Stimulated activated effector memory CD8-positive, alpha-beta T cell treated with anti-CD3 and anti-CD28 coated beads, Interleukin-12 subunit alpha, Interleukin-12 subunit beta, amount 100 ng/mL, for 72 hours (primary cell): Measurements from ENCODE around the gene FOSL2.

Experiments used
- ATAC-seq: fragments of 150-1000 bp; cut with Tn5 transposase; 2 replicates; pipeline ENCODE4 v1.10.0; 2021
- DNase-seq, 2 donors: peaks; one replicate each; pipeline ENCODE4 v3.0.0; 2021 to 2022; ENCODE audit warnings: low spot score in 2 of 2
- H3K27ac Mint-ChIP-seq: one replicate; pipeline ENCODE4 v1.8.0; 2022; ENCODE audit warnings: mild to moderate bottlenecking, mixed read lengths
- H3K36me3 Mint-ChIP-seq: one replicate; pipeline ENCODE4 v1.8.0; 2022; ENCODE audit warnings: mild to moderate bottlenecking, mixed read lengths
- H3K4me1 Mint-ChIP-seq: one replicate; pipeline ENCODE4 v1.8.0; 2022; ENCODE audit warnings: mixed read lengths
- H3K4me3 Mint-ChIP-seq: one replicate; pipeline ENCODE4 v1.8.0; 2022; ENCODE audit warnings: mild to moderate bottlenecking, mixed read lengths
- H3K9me3 Mint-ChIP-seq: one replicate; pipeline ENCODE4 v1.8.0; 2022; ENCODE audit warnings: mixed read lengths

Gene FOSL2

GRCh38 chr2:28448793-28449100, 56.1 kb downstream of the FOSL2 start:
- no peak for DNase-seq
- Mint-ChIP-seq H3K9me3 (no peaks in the 10 kb centered on the region), H3K4me1 (peaks cover 79% of the 10 kb centered on the region), H3K27ac (peak overlapping the region; percentile 99), H3K4me3 (peak overlapping the region; percentile 84), H3K36me3 (peaks cover 11% of the 10 kb centered on the region)
- ATAC-seq = no peak

GRCh38 chr2:28449126-28449487, 56.4 kb downstream of the FOSL2 start:
- no peak for ATAC-seq
- Mint-ChIP-seq H3K4me1 (peaks cover 79% of the 10 kb centered on the region), H3K27ac (peak overlapping the region; percentile 99), H3K9me3 (no peaks in the 10 kb centered on the region), H3K36me3 (peaks cover 11% of the 10 kb centered on the region), H3K4me3 (peak overlapping the region; percentile 84)
- DNase-seq = no peak

GRCh38 chr2:28449488-28450395, 57.1 kb downstream of the FOSL2 start:
- Mint-ChIP-seq H3K4me1 (peaks cover 79% of the 10 kb centered on the region), H3K4me3 (peak overlapping the region; percentile 84), H3K9me3 (no peaks in the 10 kb centered on the region), H3K27ac (peak overlapping the region; percentile 99), H3K36me3 (peaks cover 11% of the 10 kb centered on the region)
- peak; percentile 84 for ATAC-seq
- DNase-seq = peak; percentile 63 to 90

DNA sequence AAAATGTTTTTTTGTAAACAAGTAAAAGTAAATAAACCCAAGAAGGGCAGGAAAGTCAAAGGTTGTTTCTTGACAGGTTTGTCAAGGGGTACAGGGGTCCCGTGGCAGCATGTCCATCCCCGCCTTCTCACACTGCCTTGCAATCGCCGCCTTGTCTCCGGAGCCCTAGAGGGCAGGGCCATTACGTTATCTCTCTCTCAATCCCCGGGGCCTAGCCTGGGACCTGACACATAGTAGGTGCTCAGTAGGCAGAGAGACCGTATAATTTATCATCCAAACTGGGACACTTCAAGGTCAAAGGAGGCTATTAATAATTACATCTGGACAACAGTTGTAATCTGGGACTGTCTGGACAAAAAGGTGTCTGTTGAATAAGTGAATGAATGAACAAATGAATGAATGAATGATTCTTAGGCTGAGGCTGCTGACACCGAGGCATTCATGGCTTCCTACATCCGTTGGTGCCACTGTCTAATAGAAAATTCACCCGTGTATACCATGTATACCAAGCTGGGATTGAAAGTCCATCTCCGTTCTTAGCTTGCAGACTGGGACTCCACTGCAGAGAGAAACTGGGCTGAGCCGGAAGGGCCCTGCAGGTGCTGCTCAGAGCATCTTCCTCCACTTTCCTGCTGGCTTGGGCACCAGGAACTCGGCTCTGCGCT, 58.4 kb downstream of the FOSL2 start:
- H3K4me3 Mint-ChIP-seq = peak overlapping the region; percentile 84
- peak overlapping the region; percentile 99 for H3K27ac Mint-ChIP-seq
- ATAC-seq (no peak), DNase-seq (no peak)
- H3K9me3 Mint-ChIP-seq = no peaks in the 10 kb centered on the region
- peaks cover 72% of the 10 kb centered on the region for H3K4me1 Mint-ChIP-seq
- peaks cover 11% of the 10 kb centered on the region for H3K36me3 Mint-ChIP-seq

- ATAC-seq (no peak), DNase-seq (no peak)
- H3K4me3 Mint-ChIP-seq = no peak overlapping the region
- no peaks in the 10 kb centered on the region for H3K9me3 Mint-ChIP-seq
- peaks cover 11% of the 10 kb centered on the region for H3K36me3 Mint-ChIP-seq
- H3K4me1 Mint-ChIP-seq = peaks cover 65% of the 10 kb centered on the region
- peak overlapping the region; percentile 99 for H3K27ac Mint-ChIP-seq
These were observed 59.3 kb downstream of the FOSL2 start for GRCh38 chr2:28451793-28452533.

DNA sequence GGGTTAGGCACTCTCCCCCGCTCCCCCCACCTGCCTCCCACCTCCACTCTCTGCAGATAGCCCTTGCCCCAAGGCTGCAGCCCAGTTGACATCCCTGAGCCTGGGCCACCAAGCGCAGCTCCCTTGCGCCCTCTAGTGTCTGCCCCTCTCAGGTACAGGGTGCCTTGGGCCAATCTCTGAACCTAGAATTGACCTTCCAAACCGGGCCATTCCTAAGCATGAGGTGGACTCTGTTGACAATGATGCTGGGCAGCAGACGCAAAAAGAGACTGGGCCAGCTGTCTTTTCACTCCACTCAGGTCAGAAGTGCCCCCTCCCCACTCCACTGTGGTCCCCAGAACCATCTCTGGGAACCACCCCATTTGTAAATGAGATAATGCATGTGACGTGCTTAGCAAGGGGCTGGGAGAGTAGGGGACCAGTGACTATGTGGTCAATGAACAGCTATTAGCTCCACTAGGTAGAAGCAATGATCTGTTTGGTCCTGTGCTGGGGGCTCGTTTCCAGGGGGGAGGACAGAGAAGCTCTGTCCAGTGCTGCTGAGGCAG, 60.0 kb downstream of the FOSL2 start:
- ATAC-seq (peak; percentile 75), DNase-seq (peak; percentile 89 to 93)
- Mint-ChIP-seq H3K4me3 (no peak overlapping the region), H3K4me1 (peaks cover 58% of the 10 kb centered on the region), H3K27ac (no peak overlapping the region), H3K9me3 (no peaks in the 10 kb centered on the region), H3K36me3 (peaks cover 11% of the 10 kb centered on the region)

DNA sequence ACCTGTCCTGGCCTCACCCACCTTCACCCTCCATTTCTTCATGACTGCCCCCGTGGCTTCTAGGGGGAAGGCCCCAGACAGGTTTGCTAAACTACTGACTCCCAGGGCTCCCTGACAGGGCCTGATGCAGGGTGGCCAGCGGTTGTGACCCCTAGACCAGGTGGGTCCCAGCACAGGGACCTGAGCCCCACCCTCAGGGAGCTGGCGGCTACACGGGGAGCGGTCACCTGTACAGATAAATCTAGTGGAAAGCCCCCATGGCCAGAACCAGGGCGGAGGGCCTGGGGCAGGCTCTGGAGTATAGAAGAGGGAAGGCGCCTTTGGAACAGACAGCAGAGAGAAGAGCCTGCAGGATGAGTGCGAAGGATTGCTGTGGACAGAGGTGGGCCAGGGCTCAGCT, 60.7 kb downstream of the FOSL2 start:
- no peak overlapping the region for H3K27ac Mint-ChIP-seq

DNA sequence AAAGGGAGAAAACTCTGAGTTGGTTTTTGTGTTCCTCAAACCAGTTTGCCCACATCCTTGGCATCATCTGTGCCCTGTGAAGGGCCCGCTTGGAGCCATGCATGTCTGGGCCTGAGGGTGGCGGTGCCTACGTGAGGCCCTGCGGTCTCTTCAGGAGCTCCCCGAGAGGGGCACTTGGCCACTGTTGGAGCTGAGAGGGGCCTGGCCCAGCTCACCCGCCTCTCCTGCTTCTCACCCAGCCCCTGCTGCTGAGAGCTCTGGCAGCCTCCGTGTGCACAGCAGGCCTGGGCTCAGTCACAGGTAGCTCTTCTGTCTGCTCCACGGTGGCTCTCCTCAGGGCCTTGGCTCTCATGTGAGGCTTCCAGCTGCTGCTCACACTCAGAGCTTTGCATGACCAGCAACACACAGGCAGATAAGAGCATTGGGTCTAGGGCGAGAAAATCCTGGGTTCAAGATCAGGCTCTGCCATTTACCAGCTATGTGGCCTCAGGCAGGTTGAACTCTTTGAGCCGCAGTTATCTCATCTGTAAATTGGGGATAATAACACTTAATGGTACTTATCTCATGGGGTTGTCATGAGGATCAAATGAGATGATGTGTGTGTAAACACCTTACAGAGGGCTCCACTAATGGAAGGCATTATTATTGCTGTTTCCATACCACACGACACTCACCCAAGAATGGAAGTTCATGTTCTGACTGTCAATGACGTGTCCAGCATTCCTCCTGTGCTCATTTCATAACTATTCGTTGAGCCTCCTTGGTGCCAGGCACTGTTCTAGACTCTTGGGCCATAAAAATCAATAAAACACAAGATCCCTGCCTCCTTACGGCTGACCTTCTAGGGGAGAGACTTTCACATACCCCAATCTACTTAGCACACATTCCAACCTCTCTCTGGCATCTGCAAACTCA, 61.6 kb downstream of the FOSL2 start:
- Mint-ChIP-seq H3K4me1 (peaks cover 42% of the 10 kb centered on the region), H3K36me3 (peaks cover 9% of the 10 kb centered on the region), H3K9me3 (no peaks in the 10 kb centered on the region), H3K4me3 (no peak overlapping the region), H3K27ac (peak overlapping the region; percentile 40)
- DNase-seq = no peak
- no peak for ATAC-seq

More for the DNA sequence above, 60.7 kb downstream of the FOSL2 start:
- Mint-ChIP-seq H3K36me3 (peaks cover 11% of the 10 kb centered on the region), H3K4me3 (no peak overlapping the region), H3K9me3 (no peaks in the 10 kb centered on the region), H3K4me1 (peaks cover 51% of the 10 kb centered on the region)
- no peak for ATAC-seq
- no peak for DNase-seq

DNA sequence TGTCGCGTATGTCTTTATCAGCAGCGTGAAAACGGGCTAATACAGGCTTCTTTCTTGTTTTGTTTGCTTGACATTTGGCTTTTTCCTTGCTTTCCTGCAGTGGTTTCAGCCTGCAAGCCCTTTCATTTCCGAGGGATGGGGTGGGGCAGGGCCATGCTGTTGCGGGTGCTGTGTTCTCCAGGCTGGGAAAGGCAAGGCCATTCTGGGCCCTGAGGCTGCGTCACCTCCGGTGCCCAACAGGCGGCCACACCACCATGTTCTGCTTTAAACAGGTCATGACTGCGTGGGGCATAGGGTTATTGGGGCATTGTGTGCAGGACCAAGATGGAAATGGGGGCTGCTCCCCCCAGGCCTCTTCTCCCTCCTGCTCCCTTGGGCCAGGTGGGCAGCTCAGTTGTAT, 64.6 kb downstream of the FOSL2 start:
- DNase-seq (no peak), ATAC-seq (no peak)
- no peak overlapping the region for H3K27ac Mint-ChIP-seq
- H3K4me3 Mint-ChIP-seq = no peak overlapping the region
- no peaks in the 10 kb centered on the region for H3K36me3 Mint-ChIP-seq
- peaks cover under 1% of the 10 kb centered on the region for H3K9me3 Mint-ChIP-seq
- H3K4me1 Mint-ChIP-seq = peaks cover 18% of the 10 kb centered on the region

DNA sequence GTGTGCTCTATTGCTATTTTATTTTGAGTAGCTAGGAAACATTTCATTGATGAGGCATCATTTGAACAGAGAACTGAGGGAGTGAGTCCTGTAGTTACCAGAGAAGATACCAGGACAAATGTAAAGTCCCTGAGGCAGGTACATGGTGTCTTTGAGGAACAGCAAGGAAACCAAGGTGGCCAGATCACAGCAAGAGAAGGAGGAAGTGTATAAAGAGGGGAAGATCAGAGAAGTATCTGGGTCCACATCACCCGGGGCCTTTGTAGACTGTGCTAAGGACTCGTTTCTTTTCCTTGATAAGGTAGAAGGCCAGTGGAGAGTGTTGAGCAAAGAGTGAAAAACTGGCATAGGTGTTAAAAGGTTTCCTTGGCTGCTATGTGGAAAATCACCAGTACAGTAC, 68.4 kb downstream of the FOSL2 start:
- H3K27ac Mint-ChIP-seq = no peak overlapping the region
- DNase-seq = no peak
- H3K36me3 Mint-ChIP-seq = no peaks in the 10 kb centered on the region
- no peak for ATAC-seq
- H3K4me1 Mint-ChIP-seq = peaks cover 29% of the 10 kb centered on the region
- H3K9me3 Mint-ChIP-seq = peaks cover 5% of the 10 kb centered on the region
- no peak overlapping the region for H3K4me3 Mint-ChIP-seq

- DNase-seq = no peak
- no peak overlapping the region for H3K4me3 Mint-ChIP-seq
- no peaks in the 10 kb centered on the region for H3K36me3 Mint-ChIP-seq
- H3K4me1 Mint-ChIP-seq = peaks cover 32% of the 10 kb centered on the region
- ATAC-seq = no peak
- peaks cover 5% of the 10 kb centered on the region for H3K9me3 Mint-ChIP-seq
- no peak overlapping the region for H3K27ac Mint-ChIP-seq
These were observed 69.5 kb downstream of the FOSL2 start for GRCh38 chr2:28462122-28462521.

- Mint-ChIP-seq H3K36me3 (no peaks in the 10 kb centered on the region), H3K4me1 (peaks cover 32% of the 10 kb centered on the region), H3K9me3 (peaks cover 5% of the 10 kb centered on the region), H3K27ac (no peak overlapping the region), H3K4me3 (no peak overlapping the region)
- ATAC-seq (no peak), DNase-seq (no peak)
These were observed 70.7 kb downstream of the FOSL2 start for GRCh38 chr2:28463211-28463816.

DNA sequence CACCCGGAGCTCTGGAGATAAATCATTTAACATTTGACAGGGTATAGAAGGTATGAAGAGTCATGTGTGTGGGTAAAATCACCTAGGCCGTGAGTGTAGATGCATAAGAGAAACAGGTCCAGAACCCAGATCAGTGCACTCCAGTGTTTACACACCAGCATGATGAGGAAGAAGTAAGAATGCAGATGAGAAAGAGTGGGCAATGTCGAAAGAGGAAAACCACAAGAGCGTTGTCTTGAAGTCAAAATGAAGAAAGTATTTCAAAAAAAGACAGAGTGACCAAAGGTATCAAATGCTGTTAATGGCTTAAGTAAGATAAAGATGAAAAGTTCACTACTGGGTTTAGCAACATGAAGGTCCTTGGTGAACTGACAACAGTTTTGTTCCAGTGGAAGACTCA, 71.2 kb downstream of the FOSL2 start:
- Mint-ChIP-seq H3K4me3 (no peak overlapping the region), H3K36me3 (no peaks in the 10 kb centered on the region), H3K4me1 (peaks cover 32% of the 10 kb centered on the region), H3K27ac (no peak overlapping the region), H3K9me3 (peaks cover 5% of the 10 kb centered on the region)
- DNase-seq (no peak), ATAC-seq (no peak)

- no peak overlapping the region for H3K27ac Mint-ChIP-seq
- H3K9me3 Mint-ChIP-seq = peaks cover 5% of the 10 kb centered on the region
- ATAC-seq (peak; percentile 96), DNase-seq (no peak)
- H3K36me3 Mint-ChIP-seq = no peaks in the 10 kb centered on the region
- peaks cover 44% of the 10 kb centered on the region for H3K4me1 Mint-ChIP-seq
- H3K4me3 Mint-ChIP-seq = peak overlapping the region; percentile 1
These were observed 72.7 kb downstream of the FOSL2 start for GRCh38 chr2:28465148-28465885.
